GM23248 (cell line): ENCODE data around the gene ACIN1. TPM values are rescaled to one million over a fixed set of nuclear protein-coding genes. Genes with fewer than 3 reads are reported as not detected.
A peak's percentile ranks its signal among the peaks of the same experiment; 100 is the strongest.

Experiments
- DNase-seq: peaks from one replicate; pipeline ENCODE4 v3.0.0-alpha.2; 2015
- H2AFZ ChIP-seq: fragments of 200-600 bp; sonication (generic); 2 replicates; pipeline ENCODE4 v1.6.1; 2016; ENCODE audit warnings: antibody characterized with exemption
- H3F3A ChIP-seq: fragments of 200-600 bp; sonication (generic); 2 replicates; pipeline ENCODE4 v1.6.1; 2016; ENCODE audit warnings: mild to moderate bottlenecking, antibody characterized with exemption, mixed run types; ENCODE audit not compliant: insufficient read depth
- H3K27ac ChIP-seq: fragments of 200-600 bp; sonication (generic); 2 replicates; pipeline ENCODE4 v1.5.1; 2016; ENCODE audit warnings: mild to moderate bottlenecking
- H3K27me3 ChIP-seq: fragments of 200-600 bp; sonication (generic); replicated peaks from 2 replicates; pipeline ENCODE4 v1.6.1; 2016; ENCODE audit warnings: mild to moderate bottlenecking; ENCODE audit not compliant: insufficient read depth
- H3K36me3 ChIP-seq: fragments of 200-600 bp; sonication (generic); 2 replicates; pipeline ENCODE4 v1.6.1; 2016; ENCODE audit warnings: low read depth, mild to moderate bottlenecking
- H3K4me1 ChIP-seq: fragments of 200-600 bp; sonication (generic); 2 replicates; pipeline ENCODE4 v1.6.1; 2016; ENCODE audit warnings: mild to moderate bottlenecking; ENCODE audit not compliant: insufficient read depth
- H3K4me2 ChIP-seq: fragments of 200-600 bp; sonication (generic); one replicate; pipeline ENCODE4 v1.6.1; 2016; ENCODE audit warnings: mild to moderate bottlenecking; ENCODE audit not compliant: unreplicated experiment
- H3K4me3 ChIP-seq: fragments of 200-600 bp; sonication (generic); 2 replicates; pipeline ENCODE4 v1.5.1; 2016; ENCODE audit warnings: mild to moderate bottlenecking
- H3K79me2 ChIP-seq: fragments of 200-600 bp; sonication (generic); 2 replicates; pipeline ENCODE4 v1.6.1; 2016; ENCODE audit warnings: mild to moderate bottlenecking; ENCODE audit not compliant: insufficient read depth
- H3K9ac ChIP-seq: fragments of 200-600 bp; sonication (generic); 2 replicates; pipeline ENCODE4 v1.6.1; 2016; ENCODE audit warnings: mild to moderate bottlenecking
- H3K9me2 ChIP-seq: fragments of 200-600 bp; sonication (generic); 2 replicates; pipeline ENCODE4 v1.6.1; 2016; ENCODE audit warnings: mixed run types, mild to moderate bottlenecking, moderate library complexity; ENCODE audit not compliant: insufficient read depth
- H3K9me3 ChIP-seq: fragments of 200-600 bp; sonication (generic); one replicate; pipeline ENCODE4 v1.6.1; 2017; ENCODE audit warnings: low read depth
- H4K20me1 ChIP-seq: fragments of 200-600 bp; sonication (generic); 2 replicates; pipeline ENCODE4 v1.6.0; 2016; ENCODE audit not compliant: insufficient read depth
- EZH2 ChIP-seq: fragments of 200-600 bp; sonication (generic); IDR thresholded peaks from 2 replicates; pipeline ENCODE4 v1.6.1; 2018; ENCODE audit warnings: antibody characterized with exemption, mild to moderate bottlenecking; ENCODE audit not compliant: insufficient read depth, poor library complexity, severe bottlenecking
- EZH2phosphoT487 ChIP-seq: fragments of 200-600 bp; sonication (generic); IDR thresholded peaks from 2 replicates; pipeline ENCODE4 v1.6.1; 2018; ENCODE audit warnings: antibody characterized with exemption, moderate library complexity, mild to moderate bottlenecking, low read depth; ENCODE audit not compliant: insufficient read depth
- WGBS, 2 experiments: methylation state at CpG; one replicate each; pipeline ENCODE4 v1.1.6; 2015 to 2017; ENCODE audit warnings: low lambda C conversion rate in 2 of 2, low coverage in 1 of 2; ENCODE audit errors: missing lambda C conversion rate in 2 of 2; 5-methylcytosine and 5-hydroxymethylcytosine counted together
- in situ Hi-C: fragments of 300-500 bp; cut with MboI; formaldehyde crosslinking; loops from 2 replicates; pipeline ENCODE4 v1.15.0; 2020
- polyA plus RNA-seq: library from polyadenylated mRNA; unstranded; fragments of >200 nt; fragmentation: Nextera tagmentation; extraction: Ambion mirVana; gene quantifications from 2 replicates; pipeline ENCODE4 v1.2.1, GENCODE V29; 2016
- total RNA-seq: library from RNA; depleted of rRNA; stranded (reverse); fragments of >200 nt; shearing (Covaris generic); gene quantifications from 2 replicates; pipeline ENCODE4 v1.2.3, GENCODE V29; 2014

ACIN1 gene
- total and polyA plus RNA-seq, 2 experiments from 2014 or later: 35.5 to 63.7 TPM

- in situ Hi-C loops: no loop called here
- Histone ChIP-seq H3K4me3 (no peak overlapping the region), H3K27ac (peak overlapping the region; percentile 73), H3K27me3 (no peaks in the 10 kb centered on the region), H3K9me2 (no peaks in the 10 kb centered on the region), H4K20me1 (0 out of 2 replicates have a peak, but pooled peaks cover 3% of the 10 kb centered on the region), H3K9me3 (no peaks in the 10 kb centered on the region), H3K9ac (no peak overlapping the region; the same call in 1 of the 2 replicates), H3K4me2 (no peak overlapping the region), H3K4me1 (peaks cover 19% of the 10 kb centered on the region), H3K79me2 (peaks cover 92% of the 10 kb centered on the region), H2AFZ (no peak overlapping the region), H3F3A (peaks cover 59% of the 10 kb centered on the region), H3K36me3 (peaks cover 78% of the 10 kb centered on the region)
- TF ChIP-seq EZH2 (no peak), EZH2phosphoT487 (no peak)
- WGBS, 2 experiments: 88 to 100% methylated on average over 1 of the region's 1 CpG
- no peak for DNase-seq
These were observed 8.4 kb downstream of the ACIN1 start for GRCh38 chr14:23086565-23086964.

- no peaks in the 10 kb centered on the region for H3K9me2 ChIP-seq
- H3K4me1 ChIP-seq: peaks cover 28% of the 10 kb centered on the region
- H3K36me3 ChIP-seq: peaks cover 87% of the 10 kb centered on the region
- in situ Hi-C loops: no loop called here
- no peak overlapping the region for H3K4me3 ChIP-seq
- no peaks in the 10 kb centered on the region for H3K27me3 ChIP-seq
- WGBS, 2 experiments: 63% methylated on average over 3 of the region's 3 CpGs
- peak overlapping the region; percentile 73 for H3K27ac ChIP-seq
- H2AFZ ChIP-seq: no peak overlapping the region
- H3F3A ChIP-seq: peaks cover 70% of the 10 kb centered on the region
- peak overlapping the region; percentile 27 for H3K4me2 ChIP-seq
- peak; percentile 86 for DNase-seq
- TF ChIP-seq EZH2: no peak
- TF ChIP-seq EZH2phosphoT487: no peak
- 0 out of 2 replicates have a peak, but pooled peaks cover 3% of the 10 kb centered on the region for H4K20me1 ChIP-seq
- no peaks in the 10 kb centered on the region for H3K9me3 ChIP-seq
- peaks cover 85% of the 10 kb centered on the region for H3K79me2 ChIP-seq
- peak overlapping the region; percentile 38; the same call in 1 of the 2 replicates for H3K9ac ChIP-seq
These were observed 9.5 kb downstream of the ACIN1 start for GRCh38 chr14:23085458-23085857.

GRCh38 chr14:23080474-23080873, 14.5 kb downstream of the ACIN1 start:
- H3K27me3 ChIP-seq: no peaks in the 10 kb centered on the region
- H4K20me1 ChIP-seq: no peaks in the 10 kb centered on the region
- H3K4me1 ChIP-seq: peaks cover 50% of the 10 kb centered on the region
- H2AFZ ChIP-seq: no peak overlapping the region
- H3K9me2 ChIP-seq: no peaks in the 10 kb centered on the region
- no peak overlapping the region for H3K4me3 ChIP-seq
- peaks cover 63% of the 10 kb centered on the region for H3F3A ChIP-seq
- H3K36me3 ChIP-seq: peaks cover 74% of the 10 kb centered on the region
- in situ Hi-C loops: no loop called here
- H3K9ac ChIP-seq: peak overlapping the region; percentile 79
- H3K9me3 ChIP-seq: no peaks in the 10 kb centered on the region
- TF ChIP-seq EZH2 (no peak), EZH2phosphoT487 (no peak)
- 86 to 95% methylated on average over 1 of the region's 1 CpG for WGBS, 2 experiments
- H3K79me2 ChIP-seq: peaks cover 67% of the 10 kb centered on the region
- peak overlapping the region; percentile 50 for H3K4me2 ChIP-seq
- H3K27ac ChIP-seq: peak overlapping the region; percentile 96
- no peak for DNase-seq

GRCh38 chr14:23079716-23080115, 15.2 kb downstream of the ACIN1 start:
- Histone ChIP-seq H3K27me3 (no peaks in the 10 kb centered on the region), H3K9me2 (no peaks in the 10 kb centered on the region), H3K4me1 (peaks cover 45% of the 10 kb centered on the region), H3K36me3 (peaks cover 72% of the 10 kb centered on the region), H3K79me2 (peaks cover 71% of the 10 kb centered on the region), H4K20me1 (no peaks in the 10 kb centered on the region), H3K4me3 (0 out of 2 replicates have a peak overlapping the region, but pooled peaks have one; percentile 36), H3F3A (peaks cover 56% of the 10 kb centered on the region), H3K4me2 (peak overlapping the region; percentile 75), H2AFZ (no peak overlapping the region), H3K9me3 (no peaks in the 10 kb centered on the region), H3K27ac (peak overlapping the region; percentile 96), H3K9ac (peak overlapping the region; percentile 79)
- 43 to 48% methylated on average over 2 of the region's 2 CpGs for WGBS, 2 experiments
- in situ Hi-C loops: no loop called here
- no peak for TF ChIP-seq EZH2
- TF ChIP-seq EZH2phosphoT487: no peak
- peak; percentile 81 for DNase-seq
